Mammary epithelial cell (primary cell): Measurements from ENCODE around the gene SFN.

Source experiments
- CTCF ChIP-seq, 2 donors: IDR thresholded peaks in 1 of 2; conservative IDR thresholded peaks in 1 of 2; 2 replicates each; pipeline ENCODE4 v1.5.1; 2011 to 2012; ENCODE audit warnings: inconsistent platforms in 2 of 2, low read length in 2 of 2, mild to moderate bottlenecking in 2 of 2, control low read depth in 1 of 2, low read depth in 1 of 2; ENCODE audit not compliant: insufficient read depth in 1 of 2; ENCODE audit errors: extremely low read depth in 1 of 2
- EZH2 ChIP-seq: IDR thresholded peaks from 2 replicates; pipeline ENCODE4 v1.6.1; 2012; ENCODE audit warnings: low read length, inconsistent platforms, borderline replicate concordance

GRCh38 chr1:26890467-26890796, 27.5 kb downstream of the SFN start:
- no peak for TF ChIP-seq CTCF (conservative IDR thresholded peaks at IDR 0.05 in 1 of 2, IDR thresholded peaks at IDR 0.05 in 1 of 2; ENCODE audit: extremely low read depth in 1 of 2, insufficient read depth in 1 of 2, low read depth in 1 of 2, low read length in 2 of 2)
- TF ChIP-seq EZH2, result no peak
